Thoracic aorta endothelial cell (primary cell): ENCODE results near the gene ARL5C. TPM values are rescaled to one million over a fixed set of nuclear protein-coding genes. Genes with fewer than 3 reads are reported as not detected.

Source experiments
- total RNA-seq: library from RNA; depleted of rRNA; stranded (reverse); fragments of >200 nt; gene quantifications from 2 replicates; pipeline ENCODE4 v1.2.3, GENCODE V29; 2012

ARL5C gene, protein sequence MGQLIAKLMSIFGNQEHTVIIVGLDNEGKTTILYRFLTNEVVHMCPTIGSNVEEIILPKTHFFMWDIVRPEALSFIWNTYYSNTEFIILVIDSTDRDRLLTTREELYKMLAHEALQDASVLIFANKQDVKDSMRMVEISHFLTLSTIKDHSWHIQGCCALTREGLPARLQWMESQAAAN
- total RNA-seq, result not detected in 2 replicates

DNA sequence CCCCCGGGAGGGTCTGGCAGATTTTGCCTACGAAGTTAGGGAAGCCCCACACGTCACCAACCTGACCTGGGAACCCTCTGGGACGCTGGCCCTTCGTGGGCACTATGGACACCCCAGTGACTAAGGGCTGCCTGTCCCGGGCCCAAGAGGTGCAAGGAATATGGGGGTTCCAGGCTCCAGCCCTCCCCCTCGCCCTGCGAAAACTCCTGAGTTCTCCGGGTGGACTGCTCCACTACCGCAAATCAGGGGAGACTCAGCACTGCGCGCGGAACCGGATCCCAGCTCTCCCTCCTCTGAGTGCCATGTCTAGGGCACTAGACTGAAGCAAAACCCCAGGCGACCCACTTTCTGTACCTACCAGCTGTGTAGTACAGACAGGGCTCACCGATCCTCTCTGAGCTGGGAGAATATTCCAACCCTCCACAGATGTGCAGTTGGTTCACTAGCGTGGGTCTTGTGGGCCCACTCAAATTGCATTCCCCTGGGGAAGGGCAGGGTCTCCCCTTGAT lies at the start of gene ARL5C:
TSS of gene ARL5C (minus strand) at position 321 of the 509 bp plus-strand sequence. CDS start 401 bp downstream, outside the sequence.

DNA sequence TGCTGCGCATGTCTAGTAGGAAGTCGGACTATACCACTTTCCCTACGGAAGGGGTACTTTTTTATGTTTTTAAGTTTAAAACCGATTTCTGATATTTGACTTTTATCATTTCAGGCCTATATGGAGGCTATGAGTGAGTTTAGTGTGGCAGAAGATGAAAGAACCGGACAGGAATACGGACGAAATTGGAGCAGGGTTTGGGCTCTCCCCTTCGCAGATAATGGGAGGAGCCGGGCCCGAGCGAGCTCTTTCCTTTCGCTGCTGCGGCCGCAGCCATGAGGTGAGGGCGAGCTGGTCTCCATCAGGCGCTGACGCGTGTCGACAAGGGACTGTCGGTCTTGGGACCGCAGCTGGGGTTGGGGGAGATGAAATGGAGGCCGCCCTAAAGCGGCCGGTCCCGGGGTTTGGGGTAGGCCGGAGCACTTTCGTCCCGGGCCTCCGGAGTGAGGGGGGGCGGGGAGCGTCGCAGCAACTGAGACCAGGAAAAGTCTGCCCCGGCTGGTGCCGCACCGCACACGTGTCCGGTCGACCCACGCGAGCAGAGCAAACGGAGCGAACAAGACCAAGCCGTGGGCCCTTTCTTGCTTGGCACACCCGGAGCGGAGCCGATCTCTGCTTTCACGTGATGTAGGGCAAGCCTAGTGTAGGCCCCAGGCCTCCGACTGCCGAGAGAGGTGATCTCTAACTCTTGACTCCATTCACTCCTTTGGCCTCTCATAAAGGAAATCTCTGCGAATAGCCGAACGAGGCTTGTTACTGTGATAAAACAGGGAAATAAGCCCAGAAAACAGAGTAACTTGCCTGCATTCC lies 34.3 kb upstream of the ARL5C start, which contains the start of gene RPL19:
TSS of gene RPL19 (plus strand) at position 214 of the 810 bp plus-strand sequence. CDS start at position 276, 62 bp downstream.

DNA sequence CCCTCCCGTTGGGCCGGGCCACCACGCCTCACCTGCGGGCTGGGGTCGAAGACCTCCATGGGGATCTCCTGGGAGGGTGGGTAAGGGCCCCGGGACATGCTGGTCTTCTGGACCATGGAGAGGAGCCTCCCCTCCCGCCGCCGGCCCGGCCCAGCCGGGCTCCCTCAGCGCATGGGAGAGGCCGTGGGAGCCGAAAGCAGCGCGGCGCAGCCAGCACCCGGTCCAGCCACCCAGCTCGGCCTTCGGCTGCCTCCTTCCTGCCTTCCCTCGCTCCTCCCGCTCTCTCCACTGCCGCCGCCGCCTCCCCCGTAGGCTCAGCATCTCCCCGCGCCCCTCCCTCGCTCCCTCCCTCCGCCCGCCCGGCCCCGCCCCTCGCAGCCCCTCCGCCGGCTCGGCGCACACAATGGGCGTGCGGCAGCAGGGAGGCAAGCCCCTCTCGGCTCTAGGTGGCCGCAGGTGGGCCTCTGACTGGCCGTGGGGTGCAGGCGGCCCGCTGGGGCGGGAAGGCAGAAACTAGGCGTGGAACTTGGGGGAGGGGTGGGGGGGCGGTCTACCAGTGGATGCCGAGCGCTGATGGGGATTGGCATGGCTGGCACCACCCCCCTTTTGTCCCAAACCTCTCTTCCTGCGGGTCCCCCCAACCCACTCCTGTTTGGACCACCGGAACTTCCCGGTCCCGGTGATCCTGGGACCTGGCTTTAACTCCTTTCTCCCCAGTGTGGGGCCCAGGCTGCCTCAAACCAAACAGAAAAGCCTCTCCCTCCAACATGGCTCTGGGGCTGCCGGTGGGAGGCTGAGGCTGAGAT lies 31.6 kb upstream of the ARL5C start, which contains the start of gene CACNB1:
TSS of gene CACNB1 (minus strand) at position 290 of the 806 bp plus-strand sequence. CDS start at position 116, 174 bp downstream.

DNA sequence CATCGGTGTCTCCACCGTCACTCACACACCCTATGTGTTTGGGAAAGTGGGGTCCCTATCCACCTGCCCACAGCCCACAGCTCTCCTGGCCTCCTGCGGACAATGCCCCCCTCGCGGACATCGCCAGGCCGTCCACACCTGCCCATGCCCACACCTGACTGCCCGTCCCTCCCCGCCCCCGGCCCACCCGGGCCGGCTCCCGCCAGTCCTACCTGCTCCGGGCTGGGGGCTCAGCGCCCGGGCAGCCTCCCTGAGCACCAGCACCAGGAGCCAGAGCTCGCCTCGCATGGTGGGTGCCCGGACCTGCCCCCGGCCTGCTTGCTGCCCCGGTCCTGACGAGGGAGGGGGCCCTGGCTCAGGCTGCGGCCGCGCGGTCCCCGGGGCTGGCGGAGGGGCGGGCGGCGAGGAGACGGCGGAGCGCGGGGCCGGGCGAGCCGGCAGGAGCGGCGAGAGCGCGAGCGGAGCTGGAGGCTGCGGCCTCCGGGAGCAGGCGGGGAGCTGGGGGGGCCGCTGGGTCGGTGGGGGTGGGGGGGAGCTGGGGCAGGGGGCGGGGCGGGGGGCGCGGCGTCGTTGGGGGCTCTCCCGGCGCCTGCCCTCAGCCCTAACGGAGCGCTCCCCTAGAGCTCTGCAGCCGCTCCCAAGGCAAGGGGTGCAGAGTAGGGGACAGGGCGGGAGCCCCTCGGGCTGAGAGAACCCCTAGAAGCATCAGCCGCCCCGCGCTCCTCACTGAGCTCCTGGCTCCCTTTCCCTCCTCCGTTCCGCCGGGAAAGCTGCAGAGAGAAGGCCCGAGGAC lies 14.6 kb downstream of the ARL5C start, which contains the start of gene PLXDC1:
TSS of gene PLXDC1 (minus strand) at position 488 of the 793 bp plus-strand sequence. CDS start at position 288, 200 bp downstream.

Other genes starting within 250 kb of the ARL5C start
- not detected in 2 replicates for gene FBXO47, start 198.8 kb downstream of the ARL5C start, total RNA-seq
- gene PLXDC1, start 14.5 kb downstream of the ARL5C start, total RNA-seq, result not detected in 2 replicates
- 2.0 and 4.2 TPM in 2 replicates for gene CACNB1, start 31.5 kb upstream of the ARL5C start, total RNA-seq
- 1,437 and 1,457 TPM in 2 replicates for gene RPL19, start 34.1 kb upstream of the ARL5C start, total RNA-seq
- not detected in 2 replicates for gene STAC2, start 59.8 kb upstream of the ARL5C start, total RNA-seq
- 12.2 and 13.5 TPM in 2 replicates for gene FBXL20, start 235.5 kb upstream of the ARL5C start, total RNA-seq